Activated CD8-positive, alpha-beta memory T cell treated with anti-CD3 and anti-CD28 coated beads for 48 hours (primary cell): ENCODE measurements around the gene CCNJ.

ENCODE experiments used
- DNase-seq, 3 experiments: peaks; one replicate each; pipeline ENCODE4 v3.0.0-alpha.2; 2020; ENCODE audit warnings: low read depth in 2 of 3, low spot score in 2 of 3

Gene CCNJ

DNA sequence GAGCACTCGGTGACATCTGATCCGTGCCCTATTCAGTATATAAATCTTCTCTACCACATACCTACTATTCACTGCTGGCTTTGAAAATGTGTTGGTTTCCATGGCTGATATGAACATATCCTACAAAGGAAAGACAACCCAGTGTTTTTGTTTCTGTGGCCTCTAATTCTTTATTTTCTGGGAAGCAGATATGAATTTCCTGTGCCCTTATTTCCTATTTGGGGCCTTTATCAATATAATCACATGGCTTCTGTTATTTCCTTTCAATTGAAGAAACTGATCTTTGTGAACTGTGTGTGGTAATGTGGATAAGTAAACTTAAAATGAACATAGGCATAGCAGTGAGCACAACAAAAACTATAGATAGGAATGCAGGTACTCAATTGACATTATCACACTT lies 10.6 kb downstream of the CCNJ start:
- DNase-seq: no peak

DNA sequence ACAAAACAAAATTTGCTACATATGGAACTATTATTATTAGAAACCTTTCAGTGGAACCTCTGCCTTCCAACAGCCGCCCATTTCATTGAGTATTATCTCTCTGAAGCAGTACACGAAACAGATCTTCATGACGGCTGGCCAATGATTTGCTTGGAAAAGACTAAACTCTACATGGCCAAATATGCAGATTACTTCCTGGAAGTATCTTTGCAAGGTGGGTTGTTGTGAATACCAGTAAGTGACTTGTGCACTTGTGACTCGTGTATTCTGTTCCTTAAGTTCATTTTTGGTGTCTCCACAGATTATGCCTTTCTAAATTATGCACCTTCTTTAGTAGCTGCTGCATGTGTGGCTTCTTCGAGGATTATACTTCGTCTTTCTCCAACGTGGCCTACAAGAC lies 13.4 kb downstream of the CCNJ start:
- DNase-seq: no peak

DNA sequence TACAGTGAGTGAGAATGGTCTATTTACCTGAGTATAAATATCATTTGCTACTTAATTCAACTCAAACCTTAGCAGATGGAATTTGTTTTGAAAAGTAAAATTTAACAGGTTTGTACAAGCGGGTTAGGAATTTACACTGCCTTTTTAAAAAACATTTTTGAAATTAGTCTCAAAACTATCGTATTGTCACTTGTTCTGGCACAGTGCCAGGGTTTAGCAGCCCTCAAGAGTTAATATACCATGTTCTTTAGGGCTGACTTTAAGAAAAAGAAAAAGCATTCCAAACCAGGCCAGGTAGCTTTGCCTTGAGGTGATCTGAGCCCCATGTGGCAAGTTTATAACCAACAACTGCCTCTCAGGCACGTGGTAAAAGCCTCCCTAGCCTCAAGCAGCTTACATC lies 17.8 kb downstream of the CCNJ start:
- no peak for DNase-seq

DNA sequence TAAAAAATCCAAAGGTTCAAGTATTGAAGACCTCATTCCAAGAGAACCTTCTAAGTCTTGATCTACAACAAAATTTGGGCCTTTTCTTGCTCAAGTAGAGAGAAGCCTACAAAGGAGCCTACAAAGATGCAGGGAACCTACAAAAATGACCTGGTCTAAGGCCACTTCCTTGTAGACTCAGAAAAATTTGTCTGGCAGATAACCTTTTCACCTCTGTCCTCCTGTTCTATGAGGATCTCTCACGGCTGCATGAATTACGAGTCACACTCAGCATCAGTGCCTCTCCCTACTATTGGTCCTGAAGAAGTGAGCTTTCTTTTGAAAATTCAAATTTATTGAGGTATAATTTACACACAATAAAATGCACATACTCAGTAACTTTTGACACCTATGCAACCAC lies 29.3 kb downstream of the CCNJ start:
- no peak for DNase-seq

DNA sequence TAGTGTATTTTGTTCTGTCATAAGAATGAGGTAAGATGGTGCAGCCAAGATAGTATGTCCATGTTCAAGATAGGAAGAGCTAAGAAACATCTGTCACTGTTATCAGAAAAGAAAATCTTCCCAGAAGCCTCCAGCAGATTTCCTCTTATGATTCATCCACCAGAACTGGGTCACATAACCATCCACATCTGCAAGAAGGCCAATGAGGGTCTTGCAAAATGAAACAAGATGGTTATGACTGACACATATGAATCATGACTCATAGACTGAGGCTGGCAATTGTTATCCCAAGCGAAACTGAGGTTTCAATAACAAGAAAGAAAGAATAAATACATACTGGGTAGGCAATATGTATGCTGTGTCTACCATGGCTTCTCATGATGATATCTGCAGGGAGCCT lies 30.3 kb downstream of the CCNJ start:
- no peak for DNase-seq

DNA sequence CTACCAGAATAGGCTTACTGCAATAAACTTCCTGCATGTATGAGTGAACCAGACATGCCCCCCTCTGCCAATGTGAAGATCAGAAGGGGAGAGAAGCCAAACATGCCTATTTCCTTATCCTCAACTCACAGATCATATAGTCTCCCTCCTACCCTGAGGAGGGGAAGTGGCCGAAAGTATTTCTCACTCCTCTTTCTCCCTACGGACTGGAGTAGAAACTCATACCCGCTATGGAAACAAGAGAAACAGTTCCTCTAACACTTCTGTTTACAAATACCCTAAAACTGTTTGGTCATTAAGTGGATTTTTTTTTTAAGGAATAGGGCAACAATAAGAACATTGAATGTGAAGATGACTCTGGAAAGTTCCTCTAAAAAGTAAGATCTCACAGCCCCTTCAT lies 31.4 kb downstream of the CCNJ start:
- DNase-seq: no peak

DNA sequence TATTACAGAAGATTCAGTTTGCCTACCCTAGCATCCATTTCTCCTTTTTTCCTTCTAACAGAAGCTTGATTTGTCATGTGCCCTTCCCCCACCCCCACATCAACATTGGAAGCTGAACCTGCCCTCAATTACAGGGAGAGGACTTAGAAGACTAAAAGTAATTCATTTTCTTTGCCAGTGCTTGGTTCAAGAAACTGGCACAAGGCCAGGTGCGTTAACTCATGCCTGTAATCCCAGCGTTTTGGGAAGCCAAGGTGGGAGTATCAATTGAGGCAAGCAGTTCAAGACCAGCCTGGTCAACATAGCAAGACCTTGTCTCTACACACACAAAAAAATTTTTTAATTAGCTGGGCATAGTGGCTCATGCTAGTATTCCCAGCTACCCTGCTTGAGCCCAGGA lies 32.6 kb downstream of the CCNJ start:
- DNase-seq: no peak

DNA sequence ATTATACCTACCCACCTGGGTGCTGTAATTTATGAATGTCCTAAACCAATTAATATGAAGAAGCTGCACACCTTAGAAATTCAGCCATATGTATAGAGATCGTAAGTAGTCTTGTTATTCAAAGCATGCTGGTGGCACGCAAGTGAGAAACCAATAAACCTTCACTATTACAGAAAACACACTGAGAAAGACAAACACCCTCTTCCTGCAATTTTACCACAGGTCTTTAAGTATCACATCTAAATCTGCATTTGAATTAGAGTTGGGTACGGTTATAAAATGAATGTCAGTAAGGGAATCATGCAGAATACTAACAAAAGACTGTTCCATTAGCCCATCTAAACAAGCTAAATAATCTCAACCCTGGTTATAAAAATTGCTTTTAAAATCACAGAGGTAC lies 33.8 kb downstream of the CCNJ start:
- DNase-seq: no peak

DNA sequence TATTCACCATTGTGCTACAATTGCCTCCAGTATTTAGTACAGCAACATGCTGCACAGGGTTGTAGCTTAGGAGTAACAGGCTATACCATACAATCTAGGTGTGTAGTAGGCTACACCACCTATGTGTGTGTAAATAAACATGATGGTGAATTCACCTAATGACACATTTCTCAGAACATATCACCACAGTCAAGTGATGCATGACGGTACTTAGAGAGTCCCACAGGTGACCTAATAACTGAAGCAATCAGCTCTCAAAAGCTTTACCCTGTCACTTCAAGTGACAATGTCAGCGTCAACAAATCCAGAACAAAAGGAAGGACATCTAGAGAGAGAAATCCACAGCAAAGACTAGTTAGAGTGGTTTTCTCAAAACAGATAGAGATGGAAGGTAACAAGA lies 38.8 kb downstream of the CCNJ start:
- DNase-seq: no peak

DNA sequence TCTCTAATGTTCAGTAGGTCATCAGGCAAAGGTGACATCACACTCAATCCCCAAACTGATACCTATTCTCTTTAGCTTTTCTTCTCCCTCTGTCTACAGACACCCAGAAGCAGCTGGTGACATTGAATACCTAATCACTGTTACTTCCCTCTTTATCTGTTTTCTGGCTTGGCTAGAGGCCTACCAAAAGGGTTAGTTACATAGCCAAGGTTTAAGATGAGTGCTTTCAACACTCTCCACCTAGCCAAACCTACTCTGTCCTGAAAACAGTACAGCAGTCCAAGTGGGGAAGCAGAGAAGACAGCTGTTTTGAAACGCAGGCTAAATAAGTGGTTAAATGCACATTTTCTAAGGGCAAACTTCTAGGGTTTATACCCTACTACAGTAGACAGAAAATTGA lies 39.4 kb downstream of the CCNJ start:
- DNase-seq: no peak

DNA sequence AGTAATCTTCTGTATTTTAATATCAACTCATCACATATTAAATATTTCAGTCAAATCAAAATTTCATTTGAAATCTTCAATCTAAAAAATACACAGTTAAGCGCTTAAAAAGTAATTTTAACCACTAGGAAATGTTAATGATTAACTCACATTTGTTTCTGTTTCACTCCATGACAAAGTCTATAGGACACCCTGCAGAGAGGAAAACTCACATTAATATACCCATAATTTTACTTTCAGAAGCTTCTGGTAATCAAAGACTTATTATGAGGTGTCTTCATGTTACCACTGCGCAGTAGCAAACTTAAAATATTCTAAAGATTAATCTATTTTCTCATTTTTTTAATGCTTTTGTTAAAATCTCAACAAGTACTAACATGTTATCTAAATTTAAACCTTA lies 45.7 kb downstream of the CCNJ start:
- no peak for DNase-seq

DNA sequence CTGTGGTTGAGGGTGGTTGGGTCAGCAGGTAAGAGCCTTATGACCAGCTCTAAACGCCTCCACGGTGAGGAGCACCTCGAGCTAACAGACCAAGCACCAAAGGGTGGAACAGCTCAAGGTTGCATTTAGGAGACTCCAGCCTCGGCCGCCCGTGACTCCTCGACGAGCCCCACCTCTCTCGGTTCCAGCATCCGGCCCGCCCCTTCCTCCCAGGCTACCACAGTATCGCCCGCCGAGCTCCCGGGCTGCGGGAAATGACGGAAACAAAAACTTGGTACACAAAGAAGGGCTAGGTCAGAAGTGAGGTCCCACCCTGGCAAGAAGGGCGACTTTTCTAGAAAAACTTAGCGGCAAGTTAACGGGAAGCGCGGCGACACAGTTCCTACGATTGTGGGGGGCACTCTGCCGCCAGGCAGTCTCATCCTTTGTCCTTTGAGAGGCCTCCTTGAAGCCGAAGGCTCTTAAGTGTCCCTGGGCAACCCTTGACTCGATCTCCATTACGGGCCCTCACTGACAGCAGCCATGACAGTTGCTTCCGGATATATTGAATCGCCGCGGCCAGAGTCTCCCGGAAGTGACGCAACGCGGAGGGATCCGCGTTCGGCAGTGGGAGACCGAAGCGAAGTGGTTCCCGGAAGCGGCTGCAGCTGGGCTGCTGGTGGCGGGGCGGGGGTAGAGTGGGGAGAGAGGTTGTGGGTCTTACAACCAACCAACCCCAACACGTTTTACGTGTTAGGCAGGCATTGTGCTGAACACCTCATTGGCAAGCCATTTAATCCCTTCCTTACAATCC lies 46.5 kb downstream of the CCNJ start:
- DNase-seq: peak; percentile 76 to 86 (median 77)

DNA sequence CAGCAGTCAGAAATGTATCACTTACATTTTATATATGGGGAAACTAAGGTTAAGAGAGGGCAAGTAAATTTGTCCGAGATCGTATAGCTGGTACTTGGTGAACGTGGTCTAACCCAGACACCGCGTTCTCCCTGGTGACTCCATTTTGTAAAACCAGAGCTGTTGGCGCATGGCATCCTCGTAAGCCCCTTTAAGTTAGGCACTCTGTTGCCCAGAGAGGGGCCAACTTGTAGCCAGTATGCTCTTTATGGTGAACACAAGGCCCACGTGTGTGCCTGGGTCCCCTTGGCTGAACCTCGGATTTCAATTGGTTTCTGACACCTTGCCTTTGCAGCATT lies 47.0 kb downstream of the CCNJ start:
- no peak for DNase-seq

DNA sequence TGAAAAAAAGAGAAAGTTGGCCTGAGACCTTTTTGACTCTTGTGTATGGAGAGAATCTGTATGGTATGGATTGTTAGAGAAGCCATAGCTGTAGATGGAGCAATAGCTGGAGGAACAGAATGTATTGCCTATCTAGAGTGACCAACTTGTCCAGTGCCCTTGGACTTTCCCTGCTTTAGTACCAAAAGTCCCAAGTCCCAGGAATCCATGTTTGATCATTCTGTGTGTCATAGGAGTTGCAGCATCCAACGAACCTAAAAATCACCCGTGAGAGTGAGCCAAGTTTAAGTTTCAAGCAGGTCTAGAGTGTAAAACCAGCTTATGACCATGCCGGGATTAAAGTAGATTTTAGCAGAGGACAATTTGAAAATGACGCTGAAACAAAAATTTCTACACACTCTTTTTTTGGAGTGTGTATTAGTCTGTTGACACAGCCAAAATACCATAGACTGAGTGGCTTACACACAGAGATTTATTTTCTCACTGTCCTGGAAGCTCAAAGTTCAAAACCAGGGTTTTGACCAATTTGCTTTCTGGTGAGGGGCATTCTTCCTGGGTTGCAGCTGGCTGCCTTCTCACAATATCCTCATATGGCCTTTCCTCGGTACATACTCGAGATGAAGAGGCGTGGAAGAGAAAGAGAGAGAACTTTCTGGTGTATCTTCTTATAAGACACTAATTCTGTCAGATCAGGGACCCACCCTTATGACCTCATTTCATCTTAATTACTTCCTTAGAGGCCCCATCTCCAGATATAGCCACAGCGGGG lies 49.8 kb downstream of the CCNJ start:
- no peak for DNase-seq

DNA sequence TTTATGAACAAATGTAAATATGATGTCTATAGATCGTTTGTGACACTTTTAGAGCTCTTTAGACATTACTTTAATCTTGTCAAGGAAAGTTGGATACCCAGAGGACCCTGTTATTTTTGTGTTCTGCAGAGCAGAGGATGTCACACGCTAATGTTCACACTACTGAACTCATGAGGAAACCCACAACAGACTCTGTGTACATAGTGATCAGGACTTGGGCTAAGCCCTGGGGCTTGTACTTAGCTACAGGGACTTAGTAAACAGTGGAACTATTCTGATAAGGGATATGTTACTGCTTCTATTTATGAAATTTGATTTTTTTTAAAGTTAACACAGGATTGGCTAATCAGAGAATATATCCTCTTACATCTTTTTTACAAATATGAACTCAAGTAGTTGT lies 50.6 kb downstream of the CCNJ start:
- no peak for DNase-seq

DNA sequence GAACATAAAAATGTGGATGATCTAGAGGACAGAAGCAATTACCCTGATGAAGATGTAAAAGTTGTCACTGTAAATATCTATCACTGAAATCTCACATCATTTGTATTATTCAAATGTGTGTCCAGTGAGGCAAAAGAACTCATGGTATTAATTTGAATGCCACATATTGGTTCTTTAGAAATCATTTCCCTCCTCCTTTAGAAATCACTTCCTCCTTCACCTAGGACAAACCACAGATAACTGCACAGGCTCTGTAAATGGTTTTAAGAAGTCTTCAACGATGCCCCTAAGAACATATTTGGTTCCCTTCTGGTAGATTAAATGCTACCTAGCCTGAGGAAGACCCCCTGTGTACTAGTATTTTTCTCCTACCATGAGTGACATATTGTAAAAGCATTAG lies 53.6 kb downstream of the CCNJ start:
- DNase-seq: no peak

DNA sequence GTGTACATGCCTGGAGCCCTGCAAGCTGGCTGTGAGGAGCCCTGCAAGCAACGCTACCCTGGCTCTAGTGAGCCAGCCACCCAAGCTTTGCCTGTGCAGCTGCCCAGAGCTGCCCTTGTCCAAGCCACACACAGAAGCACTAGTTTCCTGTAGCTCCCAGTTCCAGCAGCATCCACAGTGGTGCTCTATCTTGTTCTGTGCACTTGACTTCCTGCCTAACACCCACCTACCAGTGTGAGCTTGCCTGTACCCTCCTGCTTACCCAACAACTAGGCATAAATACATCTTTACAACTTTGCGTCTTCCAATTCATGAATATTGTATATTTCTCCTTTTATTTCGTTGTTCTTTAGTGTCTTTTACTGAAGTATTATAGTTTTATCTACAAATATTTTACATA lies 54.5 kb downstream of the CCNJ start:
- no peak for DNase-seq

DNA sequence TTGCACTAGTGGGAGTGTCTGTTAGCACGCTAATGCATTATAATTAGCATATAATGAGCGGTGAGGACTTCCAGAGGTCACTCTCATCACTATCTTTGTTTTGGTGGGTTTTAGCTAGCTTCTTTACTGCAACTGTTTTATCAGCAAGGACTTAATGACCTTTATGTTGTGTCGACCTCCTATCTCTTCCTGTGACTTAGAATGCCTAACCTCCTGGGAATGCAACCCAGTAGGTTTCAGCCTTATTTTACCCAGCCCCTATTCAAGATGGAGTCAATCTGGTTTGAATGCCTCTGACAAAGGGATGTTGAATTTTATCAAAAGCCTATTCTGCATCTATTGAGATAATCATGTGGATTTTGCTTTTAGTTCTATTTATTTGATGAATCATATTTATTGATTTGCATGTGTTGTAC lies 64.2 kb downstream of the CCNJ start:
- no peak for DNase-seq
